MG63 (cell line): ENCODE measurements around the gene TAS1R3. TPM values are rescaled to one million over a fixed set of nuclear protein-coding genes. Genes with fewer than 3 reads are reported as not detected.

Experiments
- DNase-seq: peaks from one replicate; pipeline ENCODE4 v3.0.0-alpha.2; 2020
- H3K27me3 ChIP-seq: fragments of 250-450 bp; sonication (Bioruptor Pico); 2 replicates; pipeline ENCODE4 v1.5.1; 2020; ENCODE audit warnings: mild to moderate bottlenecking, moderate library complexity
- H3K36me3 ChIP-seq: fragments of 250-450 bp; sonication (Bioruptor Pico); 2 replicates; pipeline ENCODE4 v1.5.1; 2020; ENCODE audit warnings: mild to moderate bottlenecking, moderate library complexity
- H3K4me3 ChIP-seq: fragments of 250-450 bp; sonication (Bioruptor Pico); 2 replicates; pipeline ENCODE4 v1.5.1; 2020; ENCODE audit warnings: mild to moderate bottlenecking, moderate library complexity
- H3K9me3 ChIP-seq: fragments of 250-450 bp; sonication (Bioruptor Pico); 2 replicates; pipeline ENCODE4 v1.5.1; 2020; ENCODE audit warnings: mild to moderate bottlenecking, moderate library complexity
- total RNA-seq: library from RNA; depleted of rRNA; stranded (reverse); fragments of >200 nt; shearing (Covaris generic); gene quantifications from 2 replicates; pipeline ENCODE4 v1.2.3, GENCODE V29; 2014; ENCODE audit warnings: low replicate concordance

The TAS1R3 gene
- total RNA-seq, 1 experiment from 2014 or later: not detected

DNA sequence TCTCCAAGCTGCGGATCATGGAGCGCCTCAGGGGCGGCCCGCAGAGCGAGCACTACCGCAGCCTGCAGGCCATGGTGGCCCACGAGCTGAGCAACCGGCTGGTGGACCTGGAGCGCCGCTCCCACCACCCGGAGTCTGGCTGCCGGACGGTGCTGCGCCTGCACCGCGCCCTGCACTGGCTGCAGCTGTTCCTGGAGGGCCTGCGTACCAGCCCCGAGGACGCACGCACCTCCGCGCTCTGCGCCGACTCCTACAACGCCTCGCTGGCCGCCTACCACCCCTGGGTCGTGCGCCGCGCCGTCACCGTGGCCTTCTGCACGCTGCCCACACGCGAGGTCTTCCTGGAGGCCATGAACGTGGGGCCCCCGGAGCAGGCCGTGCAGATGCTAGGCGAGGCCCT, 3.8 kb upstream of the TAS1R3 start:
- no peak overlapping the region for H3K4me3 ChIP-seq
- H3K36me3 ChIP-seq: peaks cover 2% of the 10 kb centered on the region
- H3K9me3 ChIP-seq: no peaks in the 10 kb centered on the region
- DNase-seq: no peak
- H3K27me3 ChIP-seq: no peaks in the 10 kb centered on the region

- Histone ChIP-seq H3K36me3 (peaks cover 2% of the 10 kb centered on the region), H3K4me3 (no peak overlapping the region), H3K9me3 (no peaks in the 10 kb centered on the region), H3K27me3 (no peaks in the 10 kb centered on the region)
- DNase-seq: no peak
These were observed 2.8 kb upstream of the TAS1R3 start for GRCh38 chr1:1328254-1328653.

DNA sequence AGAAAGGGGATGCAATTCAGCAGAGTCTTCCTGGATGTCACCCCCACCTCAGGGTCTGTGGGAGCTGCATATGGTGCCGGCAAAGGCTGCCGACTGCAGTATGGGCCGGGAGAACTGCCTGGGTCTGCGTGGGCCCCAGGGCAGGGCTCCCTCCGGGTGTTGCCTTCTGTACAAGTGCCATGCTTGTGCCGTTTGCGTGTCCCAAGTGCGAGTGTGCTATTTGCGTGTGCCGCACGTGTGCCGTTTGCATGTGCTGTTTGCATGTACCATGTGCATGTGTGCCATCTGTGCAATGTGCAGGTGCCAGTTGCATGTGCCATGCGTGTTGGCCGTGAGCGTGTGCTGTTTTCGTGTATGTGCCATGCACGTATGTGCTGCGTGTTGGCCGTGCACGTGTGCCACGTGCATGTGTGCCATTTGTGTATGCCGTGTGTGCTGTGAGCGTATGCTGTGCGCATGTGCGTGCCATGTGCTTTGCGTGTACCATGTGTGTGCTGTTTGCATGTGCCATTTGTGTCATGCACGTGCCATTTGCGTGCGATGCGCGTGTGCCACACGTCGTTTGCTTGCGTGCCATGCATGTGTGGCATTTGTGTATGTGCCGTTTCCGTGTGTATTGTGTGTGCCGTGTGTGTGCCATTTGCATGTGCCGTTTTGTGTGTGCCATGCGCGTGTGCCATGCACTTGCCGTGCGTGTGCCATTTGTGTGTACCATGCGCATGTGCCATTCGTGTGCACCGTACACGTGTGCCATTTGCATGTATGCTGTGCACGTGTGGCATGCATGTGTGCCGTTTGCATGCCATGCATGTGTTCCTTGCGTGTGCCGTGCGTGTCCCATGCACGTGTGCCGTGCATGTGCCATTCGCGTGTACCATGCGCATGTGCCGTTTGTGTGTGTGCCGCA, 1.5 kb upstream of the TAS1R3 start:
- Histone ChIP-seq H3K27me3 (no peaks in the 10 kb centered on the region), H3K4me3 (no peak overlapping the region), H3K36me3 (no peaks in the 10 kb centered on the region; the same call in none of the 2 replicates), H3K9me3 (no peaks in the 10 kb centered on the region)
- DNase-seq: no peak

DNA sequence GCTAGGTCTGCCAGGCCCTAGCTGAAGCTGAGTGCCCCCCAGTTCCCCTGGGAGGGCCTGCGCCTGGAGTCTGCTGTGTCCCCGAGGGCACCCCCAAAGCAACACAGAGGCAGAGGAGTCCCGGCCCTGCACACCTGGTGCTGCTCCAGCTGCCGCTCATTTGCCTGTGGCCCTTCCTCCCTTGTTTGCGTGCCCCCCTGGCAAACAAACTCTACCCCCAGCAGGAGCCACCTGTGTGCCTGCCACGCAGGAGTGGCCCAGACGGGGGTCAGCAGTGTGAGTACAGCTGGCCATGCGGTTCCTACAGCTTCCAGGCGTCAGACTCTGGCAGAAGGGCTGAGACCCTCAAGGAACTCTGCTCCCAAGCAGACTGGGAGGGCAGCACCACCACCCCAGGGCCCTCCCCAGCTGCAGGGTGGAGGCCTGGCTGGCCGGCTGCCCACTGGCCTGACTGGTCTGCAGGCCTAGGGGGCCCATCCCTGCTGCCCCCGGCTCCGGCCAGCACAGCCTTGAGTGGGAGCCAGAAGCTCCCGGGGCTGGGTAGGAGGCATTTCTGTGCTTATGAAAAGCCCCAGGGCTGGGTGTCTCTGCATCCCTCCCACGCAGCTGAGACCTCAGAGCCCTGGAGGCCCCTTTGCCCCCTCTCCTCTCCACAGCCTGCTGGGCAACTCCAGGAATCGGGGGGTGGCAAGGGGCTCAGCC, 563 bp upstream of the TAS1R3 start:
- Histone ChIP-seq H3K4me3 (no peak overlapping the region), H3K27me3 (no peaks in the 10 kb centered on the region), H3K9me3 (no peaks in the 10 kb centered on the region), H3K36me3 (no peaks in the 10 kb centered on the region; the same call in none of the 2 replicates)
- no peak for DNase-seq

GRCh38 chr1:1332031-1332755, 1.1 kb downstream of the TAS1R3 start:
- H3K4me3 ChIP-seq: no peak overlapping the region

GRCh38 chr1:1332774-1333480, 1.8 kb downstream of the TAS1R3 start:
- Histone ChIP-seq H3K36me3 (peaks cover 4% of the 10 kb centered on the region), H3K4me3 (no peak overlapping the region), H3K9me3 (no peaks in the 10 kb centered on the region), H3K27me3 (no peaks in the 10 kb centered on the region)
- no peak for DNase-seq

More at GRCh38 chr1:1332031-1332755, 1.1 kb downstream of the TAS1R3 start:
- no peaks in the 10 kb centered on the region; the same call in none of the 2 replicates for H3K36me3 ChIP-seq
- no peaks in the 10 kb centered on the region for H3K9me3 ChIP-seq
- DNase-seq: no peak
- H3K27me3 ChIP-seq: no peaks in the 10 kb centered on the region

DNA sequence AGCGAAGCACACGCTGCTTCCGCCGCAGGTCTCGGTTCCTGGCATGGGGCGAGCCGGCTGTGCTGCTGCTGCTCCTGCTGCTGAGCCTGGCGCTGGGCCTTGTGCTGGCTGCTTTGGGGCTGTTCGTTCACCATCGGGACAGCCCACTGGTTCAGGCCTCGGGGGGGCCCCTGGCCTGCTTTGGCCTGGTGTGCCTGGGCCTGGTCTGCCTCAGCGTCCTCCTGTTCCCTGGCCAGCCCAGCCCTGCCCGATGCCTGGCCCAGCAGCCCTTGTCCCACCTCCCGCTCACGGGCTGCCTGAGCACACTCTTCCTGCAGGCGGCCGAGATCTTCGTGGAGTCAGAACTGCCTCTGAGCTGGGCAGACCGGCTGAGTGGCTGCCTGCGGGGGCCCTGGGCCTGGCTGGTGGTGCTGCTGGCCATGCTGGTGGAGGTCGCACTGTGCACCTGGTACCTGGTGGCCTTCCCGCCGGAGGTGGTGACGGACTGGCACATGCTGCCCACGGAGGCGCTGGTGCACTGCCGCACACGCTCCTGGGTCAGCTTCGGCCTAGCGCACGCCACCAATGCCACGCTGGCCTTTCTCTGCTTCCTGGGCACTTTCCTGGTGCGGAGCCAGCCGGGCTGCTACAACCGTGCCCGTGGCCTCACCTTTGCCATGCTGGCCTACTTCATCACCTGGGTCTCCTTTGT, 2.6 kb downstream of the TAS1R3 start:
- no peak overlapping the region for H3K4me3 ChIP-seq
- DNase-seq: no peak
- no peaks in the 10 kb centered on the region for H3K9me3 ChIP-seq
- peaks cover 9% of the 10 kb centered on the region for H3K36me3 ChIP-seq
- H3K27me3 ChIP-seq: no peaks in the 10 kb centered on the region

DNA sequence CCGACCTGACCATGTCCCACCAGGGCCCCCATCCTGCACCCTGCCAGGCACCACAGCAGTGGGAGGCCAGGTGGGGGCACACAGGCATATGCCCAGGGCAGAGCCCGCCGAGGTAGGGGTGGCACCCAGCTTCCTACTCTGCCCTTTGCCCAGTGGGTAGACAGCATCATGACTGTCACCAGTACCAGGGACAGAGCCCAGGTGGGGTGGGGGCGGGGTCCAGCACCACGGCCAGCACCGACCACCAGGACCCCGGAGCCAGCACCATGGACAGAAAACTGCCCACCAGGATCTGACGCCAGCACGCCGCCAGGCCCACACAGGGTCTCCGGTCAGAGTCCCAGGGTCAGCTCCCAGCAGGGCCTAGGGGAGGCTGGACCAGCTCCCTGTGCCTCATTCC, 3.8 kb downstream of the TAS1R3 start:
- Histone ChIP-seq H3K4me3 (no peak overlapping the region), H3K9me3 (no peaks in the 10 kb centered on the region), H3K36me3 (peaks cover 12% of the 10 kb centered on the region), H3K27me3 (no peaks in the 10 kb centered on the region)
- no peak for DNase-seq

DNA sequence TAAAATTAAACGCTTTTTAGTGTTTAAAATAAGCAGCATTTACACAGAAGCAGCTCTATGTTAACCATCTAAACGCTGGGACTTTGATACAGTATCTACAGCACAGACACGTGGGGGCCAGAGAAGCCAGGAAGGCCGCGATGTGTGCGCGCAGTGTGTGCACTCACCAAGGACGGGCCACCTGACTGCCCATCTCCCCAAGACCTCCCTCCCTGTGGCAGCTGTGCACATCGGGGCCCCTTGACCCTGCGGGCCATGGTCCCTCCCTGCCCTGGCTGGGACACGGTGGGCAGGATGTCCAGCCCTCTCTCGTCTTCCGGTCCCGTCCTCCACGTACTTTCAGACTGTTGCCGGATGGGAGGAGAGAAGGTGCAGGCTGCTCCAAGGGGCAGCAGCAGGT, 4.2 kb downstream of the TAS1R3 start:
- no peak for DNase-seq
- no peaks in the 10 kb centered on the region for H3K9me3 ChIP-seq
- H3K4me3 ChIP-seq: no peak overlapping the region
- peaks cover 13% of the 10 kb centered on the region for H3K36me3 ChIP-seq
- H3K27me3 ChIP-seq: no peaks in the 10 kb centered on the region

DNA sequence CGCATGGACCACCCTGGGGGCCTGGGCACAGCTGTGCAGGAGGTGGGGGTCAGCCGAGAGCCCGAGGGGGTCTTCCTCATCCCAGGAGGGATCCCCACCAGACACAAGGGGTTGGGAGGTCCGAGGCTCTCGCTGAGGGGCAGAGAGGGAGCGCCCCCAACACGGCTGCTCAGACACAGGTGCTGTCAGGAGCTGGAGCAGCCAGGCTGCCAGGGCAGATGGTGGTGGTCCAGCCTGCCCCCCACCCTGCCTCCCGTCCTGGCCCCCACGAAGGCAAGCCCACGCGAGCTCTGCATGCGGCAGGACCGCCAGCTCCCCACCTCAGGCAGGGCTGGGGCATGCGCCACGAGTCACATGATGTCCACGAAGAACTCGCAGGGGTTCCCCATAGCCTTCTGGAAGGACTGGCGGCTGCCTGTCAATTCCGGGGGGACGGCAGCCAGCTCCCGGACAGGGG, 4.7 kb downstream of the TAS1R3 start:
- peaks cover 17% of the 10 kb centered on the region for H3K36me3 ChIP-seq
- no peaks in the 10 kb centered on the region for H3K9me3 ChIP-seq
- H3K4me3 ChIP-seq: no peak overlapping the region
- no peaks in the 10 kb centered on the region for H3K27me3 ChIP-seq
- DNase-seq: no peak

GRCh38 chr1:1336446-1336845, 5.4 kb downstream of the TAS1R3 start:
- Histone ChIP-seq H3K36me3 (peaks cover 23% of the 10 kb centered on the region), H3K9me3 (no peaks in the 10 kb centered on the region), H3K4me3 (no peak overlapping the region), H3K27me3 (no peaks in the 10 kb centered on the region)
- DNase-seq: no peak

- Histone ChIP-seq H3K9me3 (no peaks in the 10 kb centered on the region), H3K27me3 (no peaks in the 10 kb centered on the region), H3K36me3 (peaks cover 26% of the 10 kb centered on the region), H3K4me3 (no peak overlapping the region)
- no peak for DNase-seq
These were observed 6.1 kb downstream of the TAS1R3 start for GRCh38 chr1:1336931-1337792.

- H3K27me3 ChIP-seq: no peaks in the 10 kb centered on the region
- peaks cover 26% of the 10 kb centered on the region for H3K36me3 ChIP-seq
- no peaks in the 10 kb centered on the region for H3K9me3 ChIP-seq
- DNase-seq: no peak
- no peak overlapping the region for H3K4me3 ChIP-seq
These were observed 6.7 kb downstream of the TAS1R3 start for GRCh38 chr1:1337793-1338147.

- H3K4me3 ChIP-seq: no peak overlapping the region
- no peak for DNase-seq
- no peaks in the 10 kb centered on the region for H3K9me3 ChIP-seq
- H3K27me3 ChIP-seq: no peaks in the 10 kb centered on the region
- peaks cover 26% of the 10 kb centered on the region for H3K36me3 ChIP-seq
These were observed 7.2 kb downstream of the TAS1R3 start for GRCh38 chr1:1338278-1338677.

GRCh38 chr1:1340185-1340584, 9.1 kb downstream of the TAS1R3 start:
- DNase-seq: no peak
- Histone ChIP-seq H3K9me3 (no peaks in the 10 kb centered on the region), H3K4me3 (no peak overlapping the region), H3K36me3 (peaks cover 35% of the 10 kb centered on the region), H3K27me3 (no peaks in the 10 kb centered on the region)
